H1 (cell line): ENCODE results near the gene DDB1. TPM values are rescaled to one million over a fixed set of nuclear protein-coding genes. Genes with fewer than 3 reads are reported as not detected.
A peak's percentile ranks its signal among the peaks of the same experiment; 100 is the strongest.

Experiments used
- MAX ChIP-seq: IDR thresholded peaks from 2 replicates; pipeline ENCODE4 v1.6.1; 2012; ENCODE audit warnings: inconsistent platforms
- POLR2AphosphoS5 ChIP-seq: IDR thresholded peaks from 2 replicates; pipeline ENCODE4 v1.6.1; 2011; ENCODE audit warnings: low read depth, low read length
- polyA plus RNA-seq, 7 experiments: library from polyadenylated mRNA; depleted of rRNA in 3 of 7; stranded (reverse) in 5 of 7; unstranded in 2 of 7; fragments of >200 nt in 5 of 7; fragments of 200-250 nt in 2 of 7; gene quantifications; 1 replicate in 5 of 7; 2 replicates in 1 of 7; 4 replicates in 1 of 7; pipeline versions ENCODE4 v1.2.1 to v1.2.3, GENCODE V29; 2011 to 2013; ENCODE audit warnings: missing spikeins in 2 of 7, mixed read lengths in 2 of 7
- total RNA-seq: library from RNA; stranded (reverse); fragmentation: NEBNext Ultra II Directional; extraction: Animal tissue kit (Norgen Biotek cat#: 25700); gene quantifications from 2 replicates; pipeline ENCODE4 v1.2.1, GENCODE V29; 2021

Gene DDB1
- total and polyA plus RNA-seq, 2 of the 8 experiments (the other 6 are each of a cell fraction or from before 2014, with no cell fraction given), result 275 to 306 TPM

- TF ChIP-seq POLR2AphosphoS5 (peak; percentile 85), MAX (peak; percentile 98)
Measured at GRCh38 chr11:61281581-61282250, 51.2 kb downstream of the DDB1 start (continued).
